K562 (cell line): ENCODE measurements around the gene NTRK2. TPM values are rescaled to one million over a fixed set of nuclear protein-coding genes. Genes with fewer than 3 reads are reported as not detected.

Source experiments
- ATAC-seq: fragments of 200-7000 bp; cut with Tn5 transposase; 3 replicates; pipeline ENCODE4 v1.9.1; 2020; ENCODE audit warnings: moderate library complexity
- BruUV-seq: library from RNA; stranded (reverse); fragments of 400-500 nt; replicated peaks from 2 replicates; lab custom pipeline; 2021; lab: Mats Ljungman, UMichigan
- CTCF ChIA-PET: fragments of 300-600 bp; formaldehyde crosslinking; extraction: SDS; loops from one replicate; lab custom pipeline; 2021; ENCODE audit warnings: low intra/inter-chr PET ratio; lab: Yijun Ruan, JAX
- POLR2A ChIA-PET: fragments of 300-600, 350-650 bp; sonication (Branson Sonifier 250); formaldehyde crosslinking; extraction: SDS; loops from one replicate; lab custom pipeline; 2021; ENCODE audit warnings: antibody characterized with exemption, inconsistent platforms; lab: Yijun Ruan, JAX
- DNase-seq, 4 experiments: peaks; one replicate each; pipeline versions ENCODE4 v3.0.0 to v3.0.0-alpha.2; 2011 to 2018; ENCODE audit warnings: low spot score in 3 of 4, mixed read lengths in 3 of 4; ENCODE audit errors: extremely low read depth in 1 of 4
- FAIRE-seq: peaks from 2 replicates; lab custom pipeline; 2011; peaks lifted over from hg19 to GRCh38; lab: Jason Lieb, UNC
- H2AFZ ChIP-seq: 2 replicates; pipeline ENCODE4 v1.6.0; 2011; ENCODE audit warnings: low read depth, low read length, control low read depth, inconsistent platforms
- H3K27ac ChIP-seq: fragments of 200-600 bp; 3 replicates; pipeline ENCODE4 v1.8.0; 2011; ENCODE audit warnings: low read depth, mild to moderate bottlenecking, control low read depth, inconsistent platforms, low read length, moderate library complexity, mixed read lengths; ENCODE audit errors: extremely low read depth
- H3K27me3 ChIP-seq, 2 experiments: fragments of 300-600 bp in 1 of 2; 2 replicates in 1 of 2; 3 replicates in 1 of 2; pipeline versions ENCODE4 v1.6.0 to v1.8.0; 2011; ENCODE audit warnings: inconsistent platforms in 2 of 2, low read length in 2 of 2, mild to moderate bottlenecking in 1 of 2, mixed read lengths in 1 of 2, moderate library complexity in 1 of 2; ENCODE audit not compliant: control insufficient read depth in 2 of 2, insufficient read depth in 2 of 2
- H3K36me3 ChIP-seq: fragments of 300-600 bp; 3 replicates; pipeline ENCODE4 v1.8.0; 2011; ENCODE audit warnings: mild to moderate bottlenecking, low read length, inconsistent platforms; ENCODE audit not compliant: control insufficient read depth, insufficient read depth
- H3K4me1 ChIP-seq, 2 experiments: fragments of 200-600 bp in 1 of 2; replicated peaks in 1 of 2; 2 replicates in 1 of 2; 3 replicates in 1 of 2; pipeline versions ENCODE4 v1.5.1 to v1.8.0; 2011; ENCODE audit warnings: inconsistent platforms in 2 of 2, low read length in 2 of 2, mild to moderate bottlenecking in 1 of 2, mixed read lengths in 1 of 2, moderate library complexity in 1 of 2; ENCODE audit not compliant: control insufficient read depth in 2 of 2, insufficient read depth in 2 of 2
- H3K4me2 ChIP-seq: 2 replicates; pipeline ENCODE4 v1.6.1; 2011; ENCODE audit warnings: low read length, control low read depth, inconsistent platforms, mixed read lengths; ENCODE audit not compliant: insufficient read depth
- H3K4me3 ChIP-seq: fragments of 200-600 bp; sonication (generic), shearing (Covaris generic); 2 replicates; pipeline ENCODE4 v1.5.1; 2016; ENCODE audit warnings: control low read depth, inconsistent platforms
- H3K79me2 ChIP-seq: fragments of 200-600 bp; 3 replicates; pipeline ENCODE4 v1.8.0; 2011; ENCODE audit warnings: low read length, inconsistent platforms; ENCODE audit not compliant: control insufficient read depth, insufficient read depth
- H3K9ac ChIP-seq, 2 experiments: 2 replicates each; pipeline versions ENCODE4 v1.6.0 to v1.6.1; 2011; ENCODE audit warnings: low read depth in 2 of 2, low read length in 2 of 2, control low read depth in 1 of 2, inconsistent platforms in 1 of 2, mild to moderate bottlenecking in 1 of 2, mixed read lengths in 1 of 2; ENCODE audit not compliant: insufficient read depth in 1 of 2
- H3K9me1 ChIP-seq: one replicate; pipeline ENCODE4 v1.6.0; 2011; ENCODE audit warnings: inconsistent platforms, mild to moderate bottlenecking, low read length, moderate library complexity; ENCODE audit not compliant: control insufficient read depth, insufficient read depth
- H3K9me3 ChIP-seq: replicated peaks from 2 replicates; pipeline ENCODE4 v1.5.1; 2011; ENCODE audit warnings: low read depth, low read length, inconsistent platforms; ENCODE audit not compliant: control insufficient read depth, insufficient read depth
- H4K20me1 ChIP-seq: replicated peaks from 2 replicates; pipeline ENCODE4 v1.6.1; 2011; ENCODE audit warnings: low read length, inconsistent platforms, mixed read lengths; ENCODE audit not compliant: control insufficient read depth, insufficient read depth
- CLOCK ChIP-seq: fragments of 250-450 bp; sonication (Bioruptor Pico); IDR thresholded peaks from 2 replicates; pipeline ENCODE4 v1.4.0; 2020; ENCODE audit warnings: mild to moderate bottlenecking, moderate library complexity, borderline replicate concordance
- MBD2 ChIP-seq: sonication (generic); IDR thresholded peaks from 2 replicates; pipeline ENCODE4 v1.6.1; 2016; ENCODE audit warnings: low read depth, borderline replicate concordance
- NCOA1 ChIP-seq: fragments of 450-650 bp; IDR thresholded peaks from 2 replicates; pipeline ENCODE4 v1.6.1; 2016; ENCODE audit warnings: low read depth
- POLR3A ChIP-seq: IDR thresholded peaks from 2 replicates; pipeline ENCODE4 v1.6.1; 2011; ENCODE audit warnings: borderline replicate concordance, mild to moderate bottlenecking, moderate library complexity; ENCODE audit not compliant: insufficient read length, insufficient read depth; ENCODE audit errors: extremely low read depth
- RNF219 ChIP-seq: fragments of 250-450 bp; sonication (Bioruptor Pico); IDR thresholded peaks from 2 replicates; pipeline ENCODE4 v1.5.0; 2022; ENCODE audit warnings: mild to moderate bottlenecking
- ZNF592 ChIP-seq: fragments of 450-650 bp; IDR thresholded peaks from 2 replicates; pipeline ENCODE4 v1.6.1; 2017; ENCODE audit warnings: antibody characterized with exemption, mild to moderate bottlenecking
- WGBS: fragments of 100-300 bp; shearing (Covaris generic); methylation state at CpG from one replicate; pipeline ENCODE4 v1.1.6; 2016; ENCODE audit warnings: low coverage, mixed read lengths; ENCODE audit not compliant: insufficient coverage; ENCODE audit errors: missing lambda C conversion rate; 5-methylcytosine and 5-hydroxymethylcytosine counted together
- in situ Hi-C: fragments of 300-500 bp; cut with MboI; formaldehyde crosslinking; loops from 4 replicates; pipeline ENCODE4 v1.15.0; 2018; ENCODE audit warnings: inconsistent platforms, mixed read lengths
- intact Hi-C: fragments of 100-400 bp; cut with micrococcal nuclease; formaldehyde crosslinking; loops from 2 replicates; pipeline ENCODE4 v1.14.2; 2022
- polyA plus RNA-seq, 8 experiments: library from polyadenylated mRNA; depleted of rRNA in 4 of 8; stranded (reverse) in 5 of 8; unstranded in 3 of 8; fragments of >200 nt; fragmentation: Nextera tagmentation in 2 of 8; fragmentation: Illumina TruSeq in 1 of 8; extraction: Ambion mirVana in 2 of 8; extraction: Trizol in 1 of 8; gene quantifications; 2 replicates each; pipeline versions ENCODE4 v1.2.1 to v1.2.3, GENCODE V29; 2011 to 2014; ENCODE audit warnings: inconsistent platforms in 1 of 8, missing spikeins in 1 of 8
- total RNA-seq, 7 experiments: library from RNA; depleted of rRNA in 6 of 7; stranded (reverse); fragments of >200 nt in 6 of 7; fragmentation: Illumina TruSeq in 2 of 7; extraction: Trizol in 2 of 7; gene quantifications; 2 replicates each; pipeline versions ENCODE4 v1.2.1 to v1.2.3, GENCODE V29; 2011 to 2021; ENCODE audit warnings: low replicate concordance in 1 of 7

The NTRK2 gene
- total and polyA plus RNA-seq, 9 of the 15 experiments (the other 6 are each of a cell fraction or from before 2014, with no cell fraction given), result not detected

- no peak overlapping the region for H2AFZ ChIP-seq
- FAIRE-seq (no peak), DNase-seq (no peak), ATAC-seq (no peak)
- H3K9me3 ChIP-seq, result no peaks in the 10 kb centered on the region
- WGBS, result 3% methylated on average over 6 of the region's 6 CpGs
- CTCF ChIA-PET, result no interaction called here
- H3K4me1 ChIP-seq, result no peaks in the 10 kb centered on the region
- H4K20me1 ChIP-seq, result no peaks in the 10 kb centered on the region
- H3K79me2 ChIP-seq, result no peaks in the 10 kb centered on the region
- H3K9ac ChIP-seq, result no peak overlapping the region
- H3K27me3 ChIP-seq, result no peaks in the 10 kb centered on the region
- no peak overlapping the region for H3K4me2 ChIP-seq
- no peaks in the 10 kb centered on the region for H3K36me3 ChIP-seq
- no TSS peak for BruUV-seq
- POLR2A ChIA-PET, result no interaction called here
- intact Hi-C loops (no loop called here), in situ Hi-C loops (no loop called here)
- no peaks in the 10 kb centered on the region for H3K9me1 ChIP-seq
- H3K4me3 ChIP-seq, result no peak overlapping the region
- H3K27ac ChIP-seq, result no peak overlapping the region
- TF ChIP-seq ZNF592, result no peak
- no peak for TF ChIP-seq POLR3A
- no peak for TF ChIP-seq MBD2
- no peak for TF ChIP-seq CLOCK (CRISPR knock-in tag)
- TF ChIP-seq NCOA1, result no peak
- no peak for TF ChIP-seq RNF219 (CRISPR knock-in tag)
Measured at GRCh38 chr9:84817038-84817437, 147.5 kb downstream of the NTRK2 start.
